K562 (cell line): Measurements from ENCODE around the gene MMAB. TPM values are rescaled to one million over a fixed set of nuclear protein-coding genes. Genes with fewer than 3 reads are reported as not detected.

Experiments
- ATAC-seq: fragments of 200-7000 bp; cut with Tn5 transposase; 3 replicates; pipeline ENCODE4 v1.9.1; 2020; ENCODE audit warnings: moderate library complexity
- BruUV-seq: library from RNA; stranded (reverse); fragments of 400-500 nt; replicated peaks from 2 replicates; lab custom pipeline; 2021; lab: Mats Ljungman, UMichigan
- CTCF ChIA-PET: fragments of 300-600 bp; formaldehyde crosslinking; extraction: SDS; loops from one replicate; lab custom pipeline; 2021; ENCODE audit warnings: low intra/inter-chr PET ratio; lab: Yijun Ruan, JAX
- POLR2A ChIA-PET: fragments of 300-600, 350-650 bp; sonication (Branson Sonifier 250); formaldehyde crosslinking; extraction: SDS; loops from one replicate; lab custom pipeline; 2021; ENCODE audit warnings: antibody characterized with exemption, inconsistent platforms; lab: Yijun Ruan, JAX
- DNase-seq, 4 experiments: peaks; one replicate each; pipeline versions ENCODE4 v3.0.0 to v3.0.0-alpha.2; 2011 to 2018; ENCODE audit warnings: low spot score in 3 of 4, mixed read lengths in 3 of 4; ENCODE audit errors: extremely low read depth in 1 of 4
- FAIRE-seq: peaks from 2 replicates; lab custom pipeline; 2011; peaks lifted over from hg19 to GRCh38; lab: Jason Lieb, UNC
- H2AFZ ChIP-seq: 2 replicates; pipeline ENCODE4 v1.6.0; 2011; ENCODE audit warnings: low read depth, low read length, control low read depth, inconsistent platforms
- H3K27ac ChIP-seq: fragments of 200-600 bp; 3 replicates; pipeline ENCODE4 v1.8.0; 2011; ENCODE audit warnings: low read depth, mild to moderate bottlenecking, control low read depth, inconsistent platforms, low read length, moderate library complexity, mixed read lengths; ENCODE audit errors: extremely low read depth
- H3K27me3 ChIP-seq, 2 experiments: fragments of 300-600 bp in 1 of 2; 2 replicates in 1 of 2; 3 replicates in 1 of 2; pipeline versions ENCODE4 v1.6.0 to v1.8.0; 2011; ENCODE audit warnings: inconsistent platforms in 2 of 2, low read length in 2 of 2, mild to moderate bottlenecking in 1 of 2, mixed read lengths in 1 of 2, moderate library complexity in 1 of 2; ENCODE audit not compliant: control insufficient read depth in 2 of 2, insufficient read depth in 2 of 2
- H3K36me3 ChIP-seq: fragments of 300-600 bp; 3 replicates; pipeline ENCODE4 v1.8.0; 2011; ENCODE audit warnings: mild to moderate bottlenecking, low read length, inconsistent platforms; ENCODE audit not compliant: control insufficient read depth, insufficient read depth
- H3K4me1 ChIP-seq, 2 experiments: fragments of 200-600 bp in 1 of 2; replicated peaks in 1 of 2; 2 replicates in 1 of 2; 3 replicates in 1 of 2; pipeline versions ENCODE4 v1.5.1 to v1.8.0; 2011; ENCODE audit warnings: inconsistent platforms in 2 of 2, low read length in 2 of 2, mild to moderate bottlenecking in 1 of 2, mixed read lengths in 1 of 2, moderate library complexity in 1 of 2; ENCODE audit not compliant: control insufficient read depth in 2 of 2, insufficient read depth in 2 of 2
- H3K4me2 ChIP-seq: 2 replicates; pipeline ENCODE4 v1.6.1; 2011; ENCODE audit warnings: low read length, control low read depth, inconsistent platforms, mixed read lengths; ENCODE audit not compliant: insufficient read depth
- H3K4me3 ChIP-seq: fragments of 200-600 bp; sonication (generic), shearing (Covaris generic); 2 replicates; pipeline ENCODE4 v1.5.1; 2016; ENCODE audit warnings: control low read depth, inconsistent platforms
- H3K79me2 ChIP-seq: fragments of 200-600 bp; 3 replicates; pipeline ENCODE4 v1.8.0; 2011; ENCODE audit warnings: low read length, inconsistent platforms; ENCODE audit not compliant: control insufficient read depth, insufficient read depth
- H3K9ac ChIP-seq, 2 experiments: 2 replicates each; pipeline versions ENCODE4 v1.6.0 to v1.6.1; 2011; ENCODE audit warnings: low read depth in 2 of 2, low read length in 2 of 2, control low read depth in 1 of 2, inconsistent platforms in 1 of 2, mild to moderate bottlenecking in 1 of 2, mixed read lengths in 1 of 2; ENCODE audit not compliant: insufficient read depth in 1 of 2
- H3K9me1 ChIP-seq: one replicate; pipeline ENCODE4 v1.6.0; 2011; ENCODE audit warnings: inconsistent platforms, mild to moderate bottlenecking, low read length, moderate library complexity; ENCODE audit not compliant: control insufficient read depth, insufficient read depth
- H3K9me3 ChIP-seq: replicated peaks from 2 replicates; pipeline ENCODE4 v1.5.1; 2011; ENCODE audit warnings: low read depth, low read length, inconsistent platforms; ENCODE audit not compliant: control insufficient read depth, insufficient read depth
- H4K20me1 ChIP-seq: replicated peaks from 2 replicates; pipeline ENCODE4 v1.6.1; 2011; ENCODE audit warnings: low read length, inconsistent platforms, mixed read lengths; ENCODE audit not compliant: control insufficient read depth, insufficient read depth
- ATF1 ChIP-seq, 2 experiments: fragments of 450-650 bp in 1 of 2; IDR thresholded peaks; 2 replicates each; pipeline ENCODE4 v1.6.1; 2016; ENCODE audit warnings: missing compliant biosample characterization in 1 of 2, missing genetic modification characterization in 1 of 2
- CHD1 ChIP-seq: fragments of 200-600 bp; sonication (generic); IDR thresholded peaks from one replicate; pipeline ENCODE4 v1.6.1; 2012; ENCODE audit warnings: mild to moderate bottlenecking, moderate library complexity, low read length, inconsistent platforms
- E2F3 ChIP-seq: fragments of 250-450 bp; sonication (Bioruptor Pico); IDR thresholded peaks from 2 replicates; pipeline ENCODE4 v1.4.0; 2020; ENCODE audit warnings: mild to moderate bottlenecking
- EP300 ChIP-seq: IDR thresholded peaks from 2 replicates; pipeline ENCODE4 v1.6.1; 2012; ENCODE audit warnings: low read length, improper control_type of control experiment
- FOS ChIP-seq: IDR thresholded peaks from 3 replicates; pipeline ENCODE4 v1.6.1; 2011; ENCODE audit not compliant: insufficient read length; ENCODE audit errors: extremely low read depth
- FOXJ2 ChIP-seq: fragments of 200-800 bp; sonication (Bioruptor generic); IDR thresholded peaks from 2 replicates; pipeline ENCODE4 v1.6.1; 2016; ENCODE audit warnings: missing genetic modification characterization, missing compliant biosample characterization
- RUNX1 ChIP-seq: sonication (generic); IDR thresholded peaks from 2 replicates; pipeline ENCODE4 v1.6.1; 2016; ENCODE audit warnings: antibody characterized with exemption, low read depth
- ZC3H8 ChIP-seq: fragments of 450-650 bp; IDR thresholded peaks from 2 replicates; pipeline ENCODE4 v1.6.1; 2017
- WGBS: fragments of 100-300 bp; shearing (Covaris generic); methylation state at CpG from one replicate; pipeline ENCODE4 v1.1.6; 2016; ENCODE audit warnings: low coverage, mixed read lengths; ENCODE audit not compliant: insufficient coverage; ENCODE audit errors: missing lambda C conversion rate; 5-methylcytosine and 5-hydroxymethylcytosine counted together
- in situ Hi-C: fragments of 300-500 bp; cut with MboI; formaldehyde crosslinking; loops from 4 replicates; pipeline ENCODE4 v1.15.0; 2018; ENCODE audit warnings: inconsistent platforms, mixed read lengths
- intact Hi-C: fragments of 100-400 bp; cut with micrococcal nuclease; formaldehyde crosslinking; loops from 2 replicates; pipeline ENCODE4 v1.14.2; 2022
- polyA plus RNA-seq, 8 experiments: library from polyadenylated mRNA; depleted of rRNA in 4 of 8; stranded (reverse) in 5 of 8; unstranded in 3 of 8; fragments of >200 nt; fragmentation: Nextera tagmentation in 2 of 8; fragmentation: Illumina TruSeq in 1 of 8; extraction: Ambion mirVana in 2 of 8; extraction: Trizol in 1 of 8; gene quantifications; 2 replicates each; pipeline versions ENCODE4 v1.2.1 to v1.2.3, GENCODE V29; 2011 to 2014; ENCODE audit warnings: inconsistent platforms in 1 of 8, missing spikeins in 1 of 8
- total RNA-seq, 7 experiments: library from RNA; depleted of rRNA in 6 of 7; stranded (reverse); fragments of >200 nt in 6 of 7; fragmentation: Illumina TruSeq in 2 of 7; extraction: Trizol in 2 of 7; gene quantifications; 2 replicates each; pipeline versions ENCODE4 v1.2.1 to v1.2.3, GENCODE V29; 2011 to 2021; ENCODE audit warnings: low replicate concordance in 1 of 7
- TF ChIP-seq, protein P1 (sequence below): fragments of 450-650 bp; IDR thresholded peaks from 2 replicates; pipeline ENCODE4 v1.6.1; 2016; ENCODE audit warnings: mild to moderate bottlenecking

Gene MMAB
- total and polyA plus RNA-seq, 9 of the 15 experiments (the other 6 are each of a cell fraction or from before 2014, with no cell fraction given): 9.5 to 76.1 (median 46.2) TPM

DNA sequence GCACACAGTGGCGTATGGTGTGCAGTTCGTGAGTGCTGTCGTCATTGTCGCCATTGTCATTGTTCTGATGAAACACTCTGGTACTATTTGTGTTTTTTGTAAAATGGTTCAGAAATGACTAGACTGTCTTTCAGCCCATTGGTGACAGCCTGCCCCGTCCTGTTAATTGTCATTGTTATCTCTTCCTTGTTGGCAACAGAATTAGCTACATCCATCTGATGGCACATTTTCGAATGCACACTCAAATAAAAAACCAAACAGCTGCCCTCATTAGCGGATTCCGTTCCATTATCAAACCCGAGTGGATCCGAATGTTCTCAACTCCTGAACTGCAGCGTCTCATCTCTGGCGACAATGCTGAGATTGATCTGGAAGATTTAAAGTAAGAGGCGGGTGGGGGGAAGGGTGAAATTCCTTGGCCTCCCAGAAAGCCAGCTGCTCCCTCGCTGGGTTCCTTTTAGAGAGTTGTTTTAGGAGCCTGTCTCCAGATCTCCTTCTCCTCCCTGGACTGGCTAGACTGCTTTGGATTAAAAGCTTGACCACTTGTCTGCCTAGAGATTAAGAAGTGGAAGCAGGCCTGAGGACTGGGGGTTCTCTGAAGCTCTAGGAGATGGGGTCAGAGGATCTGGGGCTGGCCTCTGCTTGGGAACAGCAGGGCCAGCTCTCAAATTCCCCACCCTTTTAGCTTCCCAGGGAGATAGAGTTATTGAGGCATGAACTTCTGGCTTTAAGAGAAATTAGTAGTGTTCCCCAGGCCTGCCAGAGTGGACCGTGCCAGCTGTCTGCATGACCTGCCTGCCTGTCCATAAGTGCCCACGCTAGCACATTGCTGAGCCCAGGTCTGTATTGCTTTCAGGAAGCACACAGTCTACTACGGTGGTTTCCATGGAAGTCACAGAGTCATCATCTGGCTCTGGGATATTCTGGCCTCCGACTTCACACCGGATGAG, 43.3 kb downstream of the MMAB start:
- Histone ChIP-seq H4K20me1 (peaks cover 6% of the 10 kb centered on the region; the same call in 1 of the 2 replicates), H3K4me2 (no peak overlapping the region), H3K9ac (no peak overlapping the region), H3K4me1 (peaks cover 0 to 5% of the 10 kb centered on the region in 2 experiments; a peak in 1 of 5 replicates), H2AFZ (no peak overlapping the region), H3K27me3 (no peaks in the 10 kb centered on the region), H3K27ac (no peak overlapping the region), H3K4me3 (no peak overlapping the region), H3K9me1 (no peaks in the 10 kb centered on the region), H3K36me3 (peaks cover 11% of the 10 kb centered on the region), H3K9me3 (no peaks in the 10 kb centered on the region), H3K79me2 (no peaks in the 10 kb centered on the region)
- no peak for DNase-seq
- intact Hi-C loops (no loop called here), in situ Hi-C loops (no loop called here)
- no peak for FAIRE-seq
- BruUV-seq: no TSS peak
- 71% methylated on average over 19 of the region's 19 CpGs for WGBS
- ATAC-seq: no peak
- CTCF ChIA-PET: no interaction called here
- POLR2A ChIA-PET: interaction anchor here (0.5 to 1.4 kb wide), 3 partner anchors 12 to 608 kb away, joined by 3 to 4 read pairs (median 4); no protein-coding TSS in a partner anchor
- TF ChIP-seq ZC3H8 (no peak), EP300 (no peak), CHD1 (no peak), ATF1 (CRISPR knock-in tag; IDR thresholded peaks at IDR 0.05) (no peak), ATF1 (tag; IDR thresholded peaks at IDR 0.05) (no peak), RUNX1 (no peak), E2F3 (CRISPR knock-in tag) (no peak), FOXJ2 (tag) (no peak), FOS (no peak)
- TF ChIP-seq, protein P1, sequence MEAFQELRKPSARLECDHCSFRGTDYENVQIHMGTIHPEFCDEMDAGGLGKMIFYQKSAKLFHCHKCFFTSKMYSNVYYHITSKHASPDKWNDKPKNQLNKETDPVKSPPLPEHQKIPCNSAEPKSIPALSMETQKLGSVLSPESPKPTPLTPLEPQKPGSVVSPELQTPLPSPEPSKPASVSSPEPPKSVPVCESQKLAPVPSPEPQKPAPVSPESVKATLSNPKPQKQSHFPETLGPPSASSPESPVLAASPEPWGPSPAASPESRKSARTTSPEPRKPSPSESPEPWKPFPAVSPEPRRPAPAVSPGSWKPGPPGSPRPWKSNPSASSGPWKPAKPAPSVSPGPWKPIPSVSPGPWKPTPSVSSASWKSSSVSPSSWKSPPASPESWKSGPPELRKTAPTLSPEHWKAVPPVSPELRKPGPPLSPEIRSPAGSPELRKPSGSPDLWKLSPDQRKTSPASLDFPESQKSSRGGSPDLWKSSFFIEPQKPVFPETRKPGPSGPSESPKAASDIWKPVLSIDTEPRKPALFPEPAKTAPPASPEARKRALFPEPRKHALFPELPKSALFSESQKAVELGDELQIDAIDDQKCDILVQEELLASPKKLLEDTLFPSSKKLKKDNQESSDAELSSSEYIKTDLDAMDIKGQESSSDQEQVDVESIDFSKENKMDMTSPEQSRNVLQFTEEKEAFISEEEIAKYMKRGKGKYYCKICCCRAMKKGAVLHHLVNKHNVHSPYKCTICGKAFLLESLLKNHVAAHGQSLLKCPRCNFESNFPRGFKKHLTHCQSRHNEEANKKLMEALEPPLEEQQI: no peak
